HG03575 (cell line): ENCODE data around the gene ARL2.

Experiments
- ATAC-seq: cut with Tn5 transposase; IDR thresholded peaks from one replicate; pipeline ENCODE4 v1.9.1; 2021; ENCODE audit not compliant: unreplicated experiment, insufficient number of reproducible peaks, low FRiP score; ENCODE audit errors: extremely low read depth

The ARL2 gene

GRCh38 chr11:65065851-65066250 lies 51.9 kb downstream of the ARL2 start:
- ATAC-seq: no peak

- no peak for ATAC-seq
These were observed 52.4 kb downstream of the ARL2 start for GRCh38 chr11:65066315-65066714.

GRCh38 chr11:65066805-65067291 lies 52.9 kb downstream of the ARL2 start:
- ATAC-seq: no peak

GRCh38 chr11:65067446-65067845 lies 53.5 kb downstream of the ARL2 start:
- no peak for ATAC-seq

GRCh38 chr11:65069217-65069616 lies 55.3 kb downstream of the ARL2 start:
- ATAC-seq: no peak
